ENCODE results near the gene UBE2J1. TPM values are rescaled to one million over a fixed set of nuclear protein-coding genes. Genes with fewer than 3 reads are reported as not detected.

Gene UBE2J1
- total RNA-seq (10 to 100 TPM; 20.0 to 26.4 TPM), polyA plus RNA-seq (10 to 100 TPM; 14.7 to 16.1 TPM)

- DNase-seq (ENCODE audit: low spot score): peak; percentile 88
- TF ChIP-seq, protein P1, sequence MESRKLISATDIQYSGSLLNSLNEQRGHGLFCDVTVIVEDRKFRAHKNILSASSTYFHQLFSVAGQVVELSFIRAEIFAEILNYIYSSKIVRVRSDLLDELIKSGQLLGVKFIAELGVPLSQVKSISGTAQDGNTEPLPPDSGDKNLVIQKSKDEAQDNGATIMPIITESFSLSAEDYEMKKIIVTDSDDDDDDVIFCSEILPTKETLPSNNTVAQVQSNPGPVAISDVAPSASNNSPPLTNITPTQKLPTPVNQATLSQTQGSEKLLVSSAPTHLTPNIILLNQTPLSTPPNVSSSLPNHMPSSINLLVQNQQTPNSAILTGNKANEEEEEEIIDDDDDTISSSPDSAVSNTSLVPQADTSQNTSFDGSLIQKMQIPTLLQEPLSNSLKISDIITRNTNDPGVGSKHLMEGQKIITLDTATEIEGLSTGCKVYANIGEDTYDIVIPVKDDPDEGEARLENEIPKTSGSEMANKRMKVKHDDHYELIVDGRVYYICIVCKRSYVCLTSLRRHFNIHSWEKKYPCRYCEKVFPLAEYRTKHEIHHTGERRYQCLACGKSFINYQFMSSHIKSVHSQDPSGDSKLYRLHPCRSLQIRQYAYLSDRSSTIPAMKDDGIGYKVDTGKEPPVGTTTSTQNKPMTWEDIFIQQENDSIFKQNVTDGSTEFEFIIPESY (IDR thresholded peaks at IDR 0.05): no peak
- TF ChIP-seq EGR1 (IDR thresholded peaks at IDR 0.05; ENCODE audit: low read depth in 2 of 2) (peak in 1 of 2 donors; percentile 63), TAF1 (conservative IDR thresholded peaks at IDR 0.05) (peak; percentile 82), REST (IDR thresholded peaks at IDR 0.05) (peak; percentile 76)
- WGBS: under 1% methylated on average over 102 of the region's 102 CpGs
- Histone ChIP-seq H3K27me3 (ENCODE audit: control insufficient read depth in 4 of 4, insufficient read depth in 4 of 4, low read length in 3 of 4) (no peaks in the 10 kb centered on the region), H3K9me3 (ENCODE audit: control insufficient read depth in 4 of 4, low read length in 3 of 4) (no peaks in the 10 kb centered on the region), H3K4me1 (ENCODE audit: control insufficient read depth in 4 of 4, insufficient read depth in 4 of 4, low read length in 3 of 4) (peaks cover 10 to 35% (median 18%) of the 10 kb centered on the region in 4 donors), H3K27ac (ENCODE audit: low read depth in 1 of 2, low read length in 2 of 2) (peak within 1 kb of the TSS; percentile 97 to 98), H3K9ac (ENCODE audit: low read depth in 1 of 2, low read length in 2 of 2) (peak within 1 kb of the TSS; percentile 94 to 97), H3K36me3 (ENCODE audit: control insufficient read depth in 4 of 4, insufficient read depth in 3 of 4, low read depth in 1 of 4, low read length in 3 of 4) (no peaks in the 10 kb centered on the region), H3K4me3 (ENCODE audit: low read depth in 1 of 3, low read length in 3 of 3) (peak within 1 kb of the TSS; percentile 92 to 98 (median 97))
These were observed at the start of gene UBE2J1 for GRCh38 chr6:89352278-89353117. Gene UBE2J1 (minus strand): TSS chr6:89352722. CDS start chr6:89352569, 153 bp downstream.

GRCh38 chr6:89400912-89401399 lies 48.4 kb upstream of the UBE2J1 start:
- TF ChIP-seq EGR1 (IDR thresholded peaks at IDR 0.05; ENCODE audit: low read depth in 2 of 2) (no peak), CTCF (IDR thresholded peaks at IDR 0.05; ENCODE audit: low read depth, low read length, missing input control) (no peak), FOXA2 (IDR thresholded peaks at IDR 0.05) (no peak), TAF1 (conservative IDR thresholded peaks at IDR 0.05) (no peak), RXRA (IDR thresholded peaks at IDR 0.05) (no peak), HNF4A (conservative IDR thresholded peaks at IDR 0.05) (no peak), REST (IDR thresholded peaks at IDR 0.05) (no peak), SP1 (IDR thresholded peaks at IDR 0.05) (no peak), GABPA (IDR thresholded peaks at IDR 0.05 in 1 of 2, conservative IDR thresholded peaks at IDR 0.05 in 1 of 2) (no peak), NR2F2 (IDR thresholded peaks at IDR 0.05) (no peak), RAD21 (IDR thresholded peaks at IDR 0.05) (no peak)
- TF ChIP-seq, protein P2, sequence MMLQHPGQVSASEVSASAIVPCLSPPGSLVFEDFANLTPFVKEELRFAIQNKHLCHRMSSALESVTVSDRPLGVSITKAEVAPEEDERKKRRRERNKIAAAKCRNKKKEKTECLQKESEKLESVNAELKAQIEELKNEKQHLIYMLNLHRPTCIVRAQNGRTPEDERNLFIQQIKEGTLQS (IDR thresholded peaks at IDR 0.05): no peak
- Histone ChIP-seq H3K9me3 (ENCODE audit: control insufficient read depth in 4 of 4, low read length in 3 of 4) (no peaks in the 10 kb centered on the region), H3K9ac (ENCODE audit: low read depth in 1 of 2, low read length in 2 of 2) (no peak overlapping the region), H3K4me1 (ENCODE audit: control insufficient read depth in 4 of 4, insufficient read depth in 4 of 4, low read length in 3 of 4) (no peaks in the 10 kb centered on the region), H3K27ac (ENCODE audit: low read depth in 1 of 2, low read length in 2 of 2) (no peak overlapping the region), H3K27me3 (ENCODE audit: control insufficient read depth in 4 of 4, insufficient read depth in 4 of 4, low read length in 3 of 4) (no peaks in the 10 kb centered on the region), H3K36me3 (ENCODE audit: control insufficient read depth in 4 of 4, insufficient read depth in 3 of 4, low read depth in 1 of 4, low read length in 3 of 4) (no peaks in the 10 kb centered on the region), H3K4me3 (ENCODE audit: low read depth in 1 of 3, low read length in 3 of 3) (no peak overlapping the region)
- DNase-seq (ENCODE audit: low spot score): no peak
- WGBS: 78% methylated on average over 6 of the region's 6 CpGs

Measured in liver (tissue), 9 donors.